Measurements from ENCODE around the gene PROM2. TPM values are rescaled to one million over a fixed set of nuclear protein-coding genes. Genes with fewer than 3 reads are reported as not detected.
A peak's percentile ranks its signal among the peaks of the same experiment; 100 is the strongest.

Gene PROM2
- total RNA-seq, 4 donors from 2014 or later, result 96.8 to 166 (median 131) TPM

DNA sequence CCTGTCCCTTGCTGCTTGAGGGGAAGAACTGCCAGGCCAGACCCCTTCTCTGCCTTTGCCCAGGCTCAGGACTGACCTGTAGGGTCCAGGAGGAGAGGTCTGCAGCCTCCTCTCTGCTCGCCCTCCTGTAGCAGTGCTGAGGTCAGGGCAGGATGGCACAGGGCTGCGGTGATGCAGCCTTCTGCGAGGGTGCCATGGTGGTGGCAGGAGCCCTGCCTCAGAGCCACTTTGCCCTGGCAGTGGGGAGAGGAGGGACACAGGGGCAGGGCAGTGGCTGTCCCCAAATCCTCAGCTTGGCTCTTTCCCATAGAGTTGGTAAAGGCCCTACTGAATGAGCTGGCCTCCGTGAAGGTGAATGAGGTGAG lies 884 bp downstream of the PROM2 start:
- H3K27ac ChIP-seq, result peak overlapping the region; percentile 90
- TF ChIP-seq POLR2AphosphoS5 (IDR thresholded peaks at IDR 0.05) (no peak), POLR2A (IDR thresholded peaks at IDR 0.05) (no peak), EP300 (IDR thresholded peaks at IDR 0.05) (no peak)
- H3K4me1 ChIP-seq, result peaks cover 51% of the 10 kb centered on the region
- H3K27me3 ChIP-seq, result no peaks in the 10 kb centered on the region
- no peaks in the 10 kb centered on the region for H3K9me3 ChIP-seq
- peak overlapping the region; percentile 48 for H3K4me3 ChIP-seq
- DNase-seq (ENCODE audit: low spot score in 2 of 2), result peak; percentile 46 to 58
- H3K36me3 ChIP-seq, result peaks cover 5% of the 10 kb centered on the region
- 60% methylated on average over 4 of the region's 4 CpGs for WGBS

DNA sequence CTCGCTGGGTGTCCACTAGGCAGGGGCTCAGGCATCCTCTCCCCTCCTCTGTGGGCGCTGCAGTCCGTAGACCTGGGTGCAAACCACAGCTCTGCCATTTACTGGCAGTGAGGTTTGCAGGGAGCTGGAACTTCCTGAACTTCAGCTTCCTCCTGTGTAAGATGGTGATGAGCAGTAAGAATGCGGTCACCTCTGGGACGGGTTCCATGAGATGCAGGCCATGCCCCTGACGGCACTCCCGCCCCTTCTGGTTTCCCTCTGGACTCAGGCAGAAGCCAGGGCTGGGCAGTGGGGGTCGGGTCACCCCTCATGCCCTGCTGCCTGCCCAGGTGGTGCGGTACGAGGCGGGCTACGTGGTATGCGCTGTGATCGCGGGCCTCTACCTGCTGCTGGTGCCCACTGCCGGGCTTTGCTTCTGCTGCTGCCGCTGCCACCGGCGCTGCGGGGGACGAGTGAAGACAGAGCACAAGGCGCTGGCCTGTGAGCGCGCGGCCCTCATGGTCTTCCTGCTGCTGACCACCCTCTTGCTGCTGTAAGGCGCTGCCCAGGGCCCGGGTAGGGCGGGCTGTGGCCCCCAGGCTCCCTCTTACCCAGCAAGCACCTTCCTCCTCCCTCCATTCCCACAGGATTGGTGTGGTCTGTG lies 1.5 kb downstream of the PROM2 start:
- WGBS, result 72% methylated on average over 9 of the region's 28 CpGs
- Histone ChIP-seq H3K27me3 (no peaks in the 10 kb centered on the region), H3K4me1 (peaks cover 56% of the 10 kb centered on the region), H3K4me3 (peak overlapping the region; percentile 48), H3K9me3 (no peaks in the 10 kb centered on the region), H3K36me3 (peaks cover 8% of the 10 kb centered on the region), H3K27ac (peak overlapping the region; percentile 90)
- TF ChIP-seq EP300 (IDR thresholded peaks at IDR 0.05) (no peak), POLR2AphosphoS5 (IDR thresholded peaks at IDR 0.05) (no peak), POLR2A (IDR thresholded peaks at IDR 0.05) (no peak)
- TF ChIP-seq, protein P1, sequence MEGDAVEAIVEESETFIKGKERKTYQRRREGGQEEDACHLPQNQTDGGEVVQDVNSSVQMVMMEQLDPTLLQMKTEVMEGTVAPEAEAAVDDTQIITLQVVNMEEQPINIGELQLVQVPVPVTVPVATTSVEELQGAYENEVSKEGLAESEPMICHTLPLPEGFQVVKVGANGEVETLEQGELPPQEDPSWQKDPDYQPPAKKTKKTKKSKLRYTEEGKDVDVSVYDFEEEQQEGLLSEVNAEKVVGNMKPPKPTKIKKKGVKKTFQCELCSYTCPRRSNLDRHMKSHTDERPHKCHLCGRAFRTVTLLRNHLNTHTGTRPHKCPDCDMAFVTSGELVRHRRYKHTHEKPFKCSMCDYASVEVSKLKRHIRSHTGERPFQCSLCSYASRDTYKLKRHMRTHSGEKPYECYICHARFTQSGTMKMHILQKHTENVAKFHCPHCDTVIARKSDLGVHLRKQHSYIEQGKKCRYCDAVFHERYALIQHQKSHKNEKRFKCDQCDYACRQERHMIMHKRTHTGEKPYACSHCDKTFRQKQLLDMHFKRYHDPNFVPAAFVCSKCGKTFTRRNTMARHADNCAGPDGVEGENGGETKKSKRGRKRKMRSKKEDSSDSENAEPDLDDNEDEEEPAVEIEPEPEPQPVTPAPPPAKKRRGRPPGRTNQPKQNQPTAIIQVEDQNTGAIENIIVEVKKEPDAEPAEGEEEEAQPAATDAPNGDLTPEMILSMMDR (IDR thresholded peaks at IDR 0.05), result no peak
- peak; percentile 58 to 78 for DNase-seq (ENCODE audit: low spot score in 2 of 2)

DNA sequence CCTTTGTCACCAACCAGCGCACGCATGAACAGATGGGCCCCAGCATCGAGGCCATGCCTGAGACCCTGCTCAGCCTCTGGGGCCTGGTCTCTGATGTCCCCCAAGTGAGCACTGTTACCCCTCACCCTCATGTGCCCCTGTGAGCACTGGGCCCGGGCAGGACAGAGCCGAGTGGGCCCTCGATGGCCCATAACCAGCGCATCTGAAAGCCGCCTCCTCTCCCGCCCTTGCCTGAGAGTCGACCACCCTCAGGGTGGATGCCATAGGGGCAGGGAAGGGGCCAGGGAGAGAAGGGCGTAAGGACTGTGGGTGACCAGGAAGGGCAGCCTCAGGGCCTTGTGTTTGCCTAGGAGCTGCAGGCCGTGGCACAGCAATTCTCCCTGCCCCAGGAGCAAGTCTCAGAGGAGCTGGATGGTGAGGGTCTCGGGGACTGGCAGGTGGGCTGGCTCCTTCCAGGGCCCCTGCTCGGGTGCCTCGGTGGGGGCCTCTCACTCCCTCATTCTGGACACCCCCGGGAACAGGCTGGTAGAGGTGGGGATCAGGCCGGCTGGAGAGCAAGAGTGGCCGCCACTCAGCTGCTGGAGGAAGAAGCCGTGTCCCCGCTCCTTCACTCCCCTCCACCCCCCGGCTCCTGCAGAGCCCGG lies 2.1 kb downstream of the PROM2 start:
- TF ChIP-seq, protein P1 (IDR thresholded peaks at IDR 0.05), result no peak
- TF ChIP-seq EP300 (IDR thresholded peaks at IDR 0.05) (no peak), POLR2A (IDR thresholded peaks at IDR 0.05) (no peak), POLR2AphosphoS5 (IDR thresholded peaks at IDR 0.05) (no peak)
- DNase-seq (ENCODE audit: low spot score in 2 of 2), result peak; percentile 57 to 72
- 85% methylated on average over 11 of the region's 22 CpGs for WGBS
- Histone ChIP-seq H3K4me1 (peaks cover 56% of the 10 kb centered on the region), H3K9me3 (no peaks in the 10 kb centered on the region), H3K36me3 (peaks cover 8% of the 10 kb centered on the region), H3K4me3 (peak overlapping the region; percentile 48), H3K27me3 (no peaks in the 10 kb centered on the region), H3K27ac (peak overlapping the region; percentile 90)

DNA sequence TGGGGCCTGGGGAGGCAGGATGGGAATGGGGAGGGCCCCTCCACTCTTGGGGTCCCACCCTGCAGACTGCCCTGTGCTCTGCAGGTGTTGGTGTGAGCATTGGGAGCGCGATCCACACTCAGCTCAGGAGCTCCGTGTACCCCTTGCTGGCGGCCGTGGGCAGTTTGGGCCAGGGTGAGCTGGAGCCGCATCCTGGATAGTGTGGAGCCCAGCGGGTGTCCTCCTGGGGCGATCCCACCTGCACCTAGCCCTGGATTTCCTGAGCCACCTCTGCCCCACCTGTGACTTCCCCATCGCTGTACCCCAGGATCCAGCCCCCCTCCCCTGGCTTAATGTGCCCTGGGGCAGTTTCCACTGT lies 2.6 kb downstream of the PROM2 start:
- Histone ChIP-seq H3K9me3 (no peaks in the 10 kb centered on the region), H3K27me3 (no peaks in the 10 kb centered on the region), H3K4me1 (peaks cover 56% of the 10 kb centered on the region), H3K4me3 (peak overlapping the region; percentile 48), H3K27ac (peak overlapping the region; percentile 90), H3K36me3 (peaks cover 8% of the 10 kb centered on the region)
- WGBS, result 85% methylated on average over 4 of the region's 9 CpGs
- TF ChIP-seq EP300 (IDR thresholded peaks at IDR 0.05) (no peak), POLR2AphosphoS5 (IDR thresholded peaks at IDR 0.05) (no peak), POLR2A (IDR thresholded peaks at IDR 0.05) (no peak)
- TF ChIP-seq, protein P1 (IDR thresholded peaks at IDR 0.05), result no peak
- DNase-seq (ENCODE audit: low spot score in 2 of 2), result peak; percentile 48 to 72

DNA sequence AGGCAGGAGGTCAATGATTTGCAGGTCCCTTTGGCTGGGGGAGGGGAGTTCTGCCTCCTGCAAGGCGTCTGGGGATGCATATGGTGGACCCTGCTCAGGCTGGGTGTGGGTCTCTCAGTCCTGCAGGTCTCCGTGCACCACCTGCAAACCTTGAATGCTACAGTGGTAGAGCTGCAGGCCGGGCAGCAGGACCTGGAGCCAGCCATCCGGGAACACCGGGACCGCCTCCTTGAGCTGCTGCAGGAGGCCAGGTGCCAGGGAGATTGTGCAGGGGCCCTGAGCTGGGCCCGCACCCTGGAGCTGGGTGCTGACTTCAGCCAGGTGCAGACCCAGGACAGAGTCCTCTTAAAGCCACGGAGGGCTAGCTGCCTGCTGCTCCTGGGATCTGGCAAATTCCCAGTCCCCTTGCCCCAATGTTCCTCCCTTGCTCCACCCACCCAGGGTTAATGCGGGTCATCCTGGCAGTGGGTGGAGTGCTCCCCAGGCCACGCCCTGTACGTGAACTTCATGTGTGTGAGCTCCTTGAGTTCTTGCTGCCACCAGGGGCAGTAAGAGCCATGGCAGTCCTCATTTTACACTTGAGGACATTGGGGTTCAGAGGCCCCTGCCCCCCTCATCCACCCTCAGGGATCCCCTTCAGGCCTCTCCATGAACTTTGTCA lies 3.1 kb downstream of the PROM2 start:
- H3K27ac ChIP-seq, result peak overlapping the region; percentile 90
- 42% methylated on average over 6 of the region's 11 CpGs for WGBS

More for the DNA sequence above, 3.1 kb downstream of the PROM2 start:
- Histone ChIP-seq H3K4me1 (peaks cover 56% of the 10 kb centered on the region), H3K27me3 (no peaks in the 10 kb centered on the region), H3K4me3 (peak overlapping the region; percentile 48), H3K36me3 (peaks cover 8% of the 10 kb centered on the region), H3K9me3 (no peaks in the 10 kb centered on the region)
- TF ChIP-seq, protein P1 (IDR thresholded peaks at IDR 0.05), result peak; percentile 2 to 47
- TF ChIP-seq POLR2AphosphoS5 (IDR thresholded peaks at IDR 0.05) (no peak), POLR2A (IDR thresholded peaks at IDR 0.05) (no peak), EP300 (IDR thresholded peaks at IDR 0.05) (no peak)
- DNase-seq (ENCODE audit: low spot score in 2 of 2), result peak; percentile 65 to 72
